SH-SY5Y (cell line): ENCODE data around the gene PCDH18.

Experiments
- GATA2 ChIP-seq: IDR thresholded peaks from 2 replicates; pipeline ENCODE4 v1.6.1; 2011; ENCODE audit warnings: mild to moderate bottlenecking, low read depth, low read length
- GATA3 ChIP-seq: IDR thresholded peaks from 2 replicates; pipeline ENCODE4 v1.6.1; 2011; ENCODE audit warnings: low read depth, mild to moderate bottlenecking, low read length, moderate library complexity

DNA sequence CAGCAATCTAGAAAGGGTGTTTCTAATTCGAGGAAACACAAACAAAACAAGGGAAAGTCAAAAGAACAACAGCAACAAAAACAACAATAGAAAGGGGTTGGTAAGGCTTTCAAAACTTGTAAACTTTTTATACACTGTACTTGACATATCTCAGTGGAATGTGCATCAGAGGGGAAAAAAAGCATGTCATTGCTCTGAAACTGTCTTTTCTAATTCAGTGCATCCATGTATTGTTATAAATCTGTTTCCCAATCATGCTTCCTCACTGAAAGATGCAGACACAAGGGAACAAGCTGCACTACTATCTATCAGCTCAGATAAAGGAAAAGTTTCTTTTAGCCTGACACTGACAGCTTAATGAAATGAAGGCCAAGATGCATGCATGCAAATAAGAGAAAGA, 44.2 kb upstream of the PCDH18 start:
- TF ChIP-seq GATA2: no peak
- no peak for TF ChIP-seq GATA3
